Measurements from ENCODE around the gene DEXI.

DNA sequence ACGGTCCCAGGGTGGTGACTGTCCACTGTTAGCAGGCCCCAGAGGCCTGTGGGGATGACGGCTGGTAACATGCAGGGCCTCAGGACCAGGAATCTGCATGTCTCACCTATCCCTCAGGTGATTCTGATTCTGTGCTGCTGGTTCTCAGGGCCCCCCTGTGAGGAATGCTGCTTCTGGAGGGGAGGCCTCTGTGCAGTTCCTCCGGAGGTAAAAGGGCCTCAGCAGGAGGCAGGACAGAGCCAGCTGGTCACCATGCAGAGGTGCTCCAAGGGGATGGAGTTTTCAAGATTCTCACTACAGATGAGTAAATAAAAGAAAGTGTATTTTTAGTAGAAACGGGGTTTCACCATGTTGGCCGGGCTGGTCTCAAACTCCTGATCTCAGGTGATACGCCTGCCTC is 35.9 kb upstream of the DEXI start:
- no peak for TF ChIP-seq HDAC2 (IDR thresholded peaks at IDR 0.05)
- TF ChIP-seq, protein P1, sequence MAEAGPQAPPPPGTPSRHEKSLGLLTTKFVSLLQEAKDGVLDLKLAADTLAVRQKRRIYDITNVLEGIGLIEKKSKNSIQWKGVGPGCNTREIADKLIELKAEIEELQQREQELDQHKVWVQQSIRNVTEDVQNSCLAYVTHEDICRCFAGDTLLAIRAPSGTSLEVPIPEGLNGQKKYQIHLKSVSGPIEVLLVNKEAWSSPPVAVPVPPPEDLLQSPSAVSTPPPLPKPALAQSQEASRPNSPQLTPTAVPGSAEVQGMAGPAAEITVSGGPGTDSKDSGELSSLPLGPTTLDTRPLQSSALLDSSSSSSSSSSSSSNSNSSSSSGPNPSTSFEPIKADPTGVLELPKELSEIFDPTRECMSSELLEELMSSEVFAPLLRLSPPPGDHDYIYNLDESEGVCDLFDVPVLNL (CRISPR knock-in tag; IDR thresholded peaks at IDR 0.05; ENCODE audit: low read depth), result no peak
- TF ChIP-seq SAFB2 (IDR thresholded peaks at IDR 0.05; ENCODE audit: borderline replicate concordance, low read depth, low read length, severe bottlenecking), result no peak
- TF ChIP-seq, protein P2, sequence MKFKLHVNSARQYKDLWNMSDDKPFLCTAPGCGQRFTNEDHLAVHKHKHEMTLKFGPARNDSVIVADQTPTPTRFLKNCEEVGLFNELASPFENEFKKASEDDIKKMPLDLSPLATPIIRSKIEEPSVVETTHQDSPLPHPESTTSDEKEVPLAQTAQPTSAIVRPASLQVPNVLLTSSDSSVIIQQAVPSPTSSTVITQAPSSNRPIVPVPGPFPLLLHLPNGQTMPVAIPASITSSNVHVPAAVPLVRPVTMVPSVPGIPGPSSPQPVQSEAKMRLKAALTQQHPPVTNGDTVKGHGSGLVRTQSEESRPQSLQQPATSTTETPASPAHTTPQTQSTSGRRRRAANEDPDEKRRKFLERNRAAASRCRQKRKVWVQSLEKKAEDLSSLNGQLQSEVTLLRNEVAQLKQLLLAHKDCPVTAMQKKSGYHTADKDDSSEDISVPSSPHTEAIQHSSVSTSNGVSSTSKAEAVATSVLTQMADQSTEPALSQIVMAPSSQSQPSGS (CRISPR knock-in tag; IDR thresholded peaks at IDR 0.05), result no peak
- TF ChIP-seq ZNF134 (CRISPR knock-in tag; conservative IDR thresholded peaks at IDR 0.05), result no peak
- no peak for TF ChIP-seq SP1 (CRISPR knock-in tag; IDR thresholded peaks at IDR 0.05)

All from K562 (cell line).